SU-DHL-6 (cell line): ENCODE data around the gene GRIN2B.

Source experiments
- H2AFZ ChIP-seq: fragments of 200-600 bp; sonication (generic); 2 replicates; pipeline ENCODE4 v1.6.1; 2014; ENCODE audit warnings: low read depth, mild to moderate bottlenecking, moderate library complexity, mixed read lengths, antibody characterized with exemption, low read length; ENCODE audit not compliant: severe bottlenecking
- H3F3A ChIP-seq: fragments of 200-600 bp; shearing (Covaris generic); 2 replicates; pipeline ENCODE4 v1.6.0; 2016; ENCODE audit warnings: antibody characterized with exemption, mild to moderate bottlenecking; ENCODE audit not compliant: insufficient read depth
- H3K27ac ChIP-seq: fragments of 200-600 bp; sonication (generic); 2 replicates; pipeline ENCODE4 v1.5.1; 2016; ENCODE audit warnings: low read depth, mild to moderate bottlenecking, low read length, moderate library complexity, mixed read lengths
- H3K27me3 ChIP-seq: fragments of 200-600 bp; sonication (generic), shearing (Covaris generic); 2 replicates; pipeline ENCODE4 v1.6.0; 2014; ENCODE audit warnings: mild to moderate bottlenecking, low read length
- H3K36me3 ChIP-seq: fragments of 200-600 bp; sonication (generic); 2 replicates; pipeline ENCODE4 v1.6.1; 2014; ENCODE audit warnings: mild to moderate bottlenecking, low read length, mixed read lengths
- H3K4me2 ChIP-seq: fragments of 300-600, 200-600 bp; shearing (Covaris generic), sonication (generic); 2 replicates; pipeline ENCODE4 v1.6.0; 2014; ENCODE audit warnings: low read length, low read depth, mild to moderate bottlenecking; ENCODE audit not compliant: poor library complexity, severe bottlenecking
- H3K4me3 ChIP-seq: fragments of 200-600 bp; sonication (generic); 2 replicates; pipeline ENCODE4 v1.5.1; 2014; ENCODE audit warnings: antibody characterized with exemption, low read length, mild to moderate bottlenecking, mixed read lengths; ENCODE audit not compliant: insufficient read depth, poor library complexity, severe bottlenecking
- H3K79me2 ChIP-seq: fragments of 200-600 bp; sonication (generic); 2 replicates; pipeline ENCODE4 v1.6.1; 2014; ENCODE audit warnings: mild to moderate bottlenecking, low read length, moderate library complexity; ENCODE audit not compliant: insufficient read depth
- H3K9ac ChIP-seq: fragments of 200-600 bp; sonication (generic); 2 replicates; pipeline ENCODE4 v1.7.0; 2014; ENCODE audit warnings: mild to moderate bottlenecking, low read length
- H3K9me2 ChIP-seq: fragments of 200-600 bp; sonication (generic); replicated peaks from 2 replicates; pipeline ENCODE4 v1.6.1; 2014; ENCODE audit warnings: low read length; ENCODE audit not compliant: insufficient read depth
- H3K9me3 ChIP-seq: fragments of 200-600 bp; sonication (generic); 2 replicates; pipeline ENCODE4 v1.6.1; 2014; ENCODE audit warnings: low read length, mixed read lengths; ENCODE audit not compliant: insufficient read depth
- H4K20me1 ChIP-seq: fragments of 200-600 bp; sonication (generic); 2 replicates; pipeline ENCODE4 v1.6.1; 2014; ENCODE audit warnings: low read depth, mild to moderate bottlenecking, antibody characterized with exemption, low read length, moderate library complexity, mixed read lengths
- CTCF ChIP-seq: fragments of 200-600 bp; sonication (generic); IDR thresholded peaks from one replicate; pipeline ENCODE4 v1.5.1; 2017; ENCODE audit warnings: antibody characterized with exemption, mild to moderate bottlenecking, low read length, moderate library complexity; ENCODE audit not compliant: insufficient read depth, poor library complexity, severe bottlenecking
- EZH2phosphoT487 ChIP-seq: fragments of 200-600 bp; sonication (generic), shearing (Covaris generic); conservative IDR thresholded peaks from 2 replicates; pipeline ENCODE4 v1.6.1; 2018; ENCODE audit warnings: mild to moderate bottlenecking, antibody characterized with exemption, low read length, moderate library complexity, mixed read lengths

The GRIN2B gene

GRCh38 chr12:13981296-13981962 is at the start of gene GRIN2B:
TSS of gene GRIN2B (minus strand) at chr12:13981602. CDS start at chr12:13866208, 115,394 bp downstream.
- no peak within 1 kb of the TSS for H3K4me3 ChIP-seq
- no peaks in the 10 kb centered on the region for H3K27me3 ChIP-seq

GRCh38 chr12:14026537-14026936 is 45.1 kb upstream of the GRIN2B start:
- Histone ChIP-seq H3K4me3 (no peak overlapping the region), H3K9me2 (no peaks in the 10 kb centered on the region), H3K9ac (no peak overlapping the region), H3K4me2 (no peak overlapping the region), H3K9me3 (no peaks in the 10 kb centered on the region), H3K79me2 (no peaks in the 10 kb centered on the region), H3K27me3 (no peaks in the 10 kb centered on the region), H3K27ac (no peak overlapping the region), H3K36me3 (no peaks in the 10 kb centered on the region), H3F3A (no peaks in the 10 kb centered on the region), H2AFZ (no peak overlapping the region), H4K20me1 (no peaks in the 10 kb centered on the region)
- TF ChIP-seq CTCF (no peak), EZH2phosphoT487 (no peak)

More at GRCh38 chr12:13981296-13981962, at the start of gene GRIN2B:
- H3K9me2 ChIP-seq = no peaks in the 10 kb centered on the region
- H3K9me3 ChIP-seq = no peaks in the 10 kb centered on the region
- H3K9ac ChIP-seq = no peak within 1 kb of the TSS
- no peaks in the 10 kb centered on the region for H3K79me2 ChIP-seq
- no peaks in the 10 kb centered on the region for H3K36me3 ChIP-seq
- H2AFZ ChIP-seq = no peak within 1 kb of the TSS
- H3K27ac ChIP-seq = no peak within 1 kb of the TSS
- TF ChIP-seq CTCF (no peak), EZH2phosphoT487 (no peak)
- H4K20me1 ChIP-seq = no peaks in the 10 kb centered on the region
- H3K4me2 ChIP-seq = no peak within 1 kb of the TSS
- H3F3A ChIP-seq = no peaks in the 10 kb centered on the region

- TF ChIP-seq CTCF (no peak), EZH2phosphoT487 (no peak)
- Histone ChIP-seq H3K79me2 (no peaks in the 10 kb centered on the region), H3K4me2 (no peak overlapping the region), H3K27ac (no peak overlapping the region), H3K9me2 (no peaks in the 10 kb centered on the region), H3K27me3 (no peaks in the 10 kb centered on the region), H3K9ac (no peak overlapping the region), H3K9me3 (no peaks in the 10 kb centered on the region), H3F3A (no peaks in the 10 kb centered on the region), H3K36me3 (no peaks in the 10 kb centered on the region), H2AFZ (no peak overlapping the region), H4K20me1 (no peaks in the 10 kb centered on the region), H3K4me3 (no peak overlapping the region)
Observed at GRCh38 chr12:14024591-14024990, 43.2 kb upstream of the GRIN2B start.
